Measurements from ENCODE around the gene MCC. TPM values are rescaled to one million over a fixed set of nuclear protein-coding genes. Genes with fewer than 3 reads are reported as not detected.
A peak's percentile ranks its signal among the peaks of the same experiment; 100 is the strongest.

MCC gene
- total RNA-seq, 2 experiments from 2014 or later: 3.8 to 4.4 TPM

DNA sequence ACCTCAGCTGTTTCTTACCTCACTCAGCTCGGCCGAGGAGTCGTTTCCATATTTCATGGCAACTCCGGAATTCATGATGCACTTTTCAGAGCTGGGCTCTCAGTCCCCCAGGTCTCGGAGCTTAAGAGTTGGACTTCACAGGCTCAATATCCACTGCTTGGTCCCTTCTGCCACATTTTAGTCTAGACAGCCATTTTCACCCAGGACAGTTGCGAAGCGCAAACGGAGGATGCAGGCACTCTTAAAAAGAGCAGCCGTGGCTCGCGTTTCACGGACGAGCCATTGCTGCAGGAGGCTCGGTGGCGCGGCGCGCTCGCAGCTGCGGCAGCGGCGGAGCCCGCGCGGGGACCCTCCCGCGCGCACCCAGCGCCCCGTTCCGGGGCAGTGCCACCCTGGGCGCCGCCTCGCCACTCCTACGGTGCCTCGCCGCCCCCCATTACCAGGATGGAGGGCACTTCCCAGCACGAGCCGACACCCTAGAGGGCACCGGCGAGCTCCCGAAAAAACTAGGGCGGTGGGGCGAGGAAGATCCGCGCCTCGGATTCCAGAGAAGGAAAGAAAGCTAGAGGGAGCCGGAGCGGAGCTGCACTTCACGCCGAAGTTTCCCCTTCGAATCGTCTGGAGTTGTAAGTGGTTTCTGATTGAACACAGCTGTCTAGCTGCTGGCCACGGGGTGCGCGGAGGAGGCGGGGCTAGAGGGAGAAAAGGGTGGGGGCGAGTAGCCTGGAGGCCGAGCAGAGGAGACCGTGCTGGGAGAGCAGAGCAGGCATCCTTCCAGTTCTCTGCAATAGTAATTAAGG lies 193.7 kb downstream of the MCC start:
- DNase-seq (peak; percentile 77), ATAC-seq (ENCODE audit: low read depth) (peak; percentile 90)
- no peaks in the 10 kb centered on the region for H3K9me3 Mint-ChIP-seq
- peak overlapping the region; percentile 71 for H3K27ac Mint-ChIP-seq
- no peaks in the 10 kb centered on the region for H3K36me3 Mint-ChIP-seq
- peaks cover 22% of the 10 kb centered on the region for H3K4me1 Mint-ChIP-seq
- peak overlapping the region; percentile 90 for H3K4me3 Mint-ChIP-seq
- peaks cover 60% of the 10 kb centered on the region for H3K27me3 Mint-ChIP-seq
- POLR2A ChIA-PET: interaction anchor here (0.9 to 1.1 kb wide), 2 partner anchors 318 to 588 kb away, joined by 3 to 4 read pairs; partner anchors contain the start of gene DCP2

DNA sequence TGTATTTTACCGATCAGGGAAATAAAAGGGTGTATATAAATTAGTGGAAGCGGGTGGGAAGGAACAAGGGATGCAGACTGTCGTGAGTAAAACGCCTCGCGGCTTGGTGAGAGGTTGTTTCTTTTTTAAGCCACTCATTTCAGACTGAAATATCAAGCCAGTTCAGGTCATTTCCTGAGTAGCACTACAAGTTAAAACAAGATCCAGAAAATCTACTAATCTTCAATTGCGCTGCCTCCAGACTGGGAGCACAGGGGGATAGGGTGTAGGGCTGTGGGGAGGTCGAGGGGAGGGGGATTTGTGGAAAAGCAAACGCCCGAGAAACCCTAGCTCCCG lies 194.3 kb downstream of the MCC start:
- no peaks in the 10 kb centered on the region for H3K9me3 Mint-ChIP-seq
- H3K4me3 Mint-ChIP-seq: peak overlapping the region; percentile 90
- POLR2A ChIA-PET: interaction anchor here (1.1 kb wide), 1 partner anchor 318 kb away, joined by 4 read pairs; the partner anchor contains the start of gene DCP2
- DNase-seq (no peak), ATAC-seq (ENCODE audit: low read depth) (peak; percentile 27)
- peak overlapping the region; percentile 71 for H3K27ac Mint-ChIP-seq
- H3K4me1 Mint-ChIP-seq: peaks cover 22% of the 10 kb centered on the region
- peaks cover 61% of the 10 kb centered on the region for H3K27me3 Mint-ChIP-seq
- H3K36me3 Mint-ChIP-seq: no peaks in the 10 kb centered on the region

DNA sequence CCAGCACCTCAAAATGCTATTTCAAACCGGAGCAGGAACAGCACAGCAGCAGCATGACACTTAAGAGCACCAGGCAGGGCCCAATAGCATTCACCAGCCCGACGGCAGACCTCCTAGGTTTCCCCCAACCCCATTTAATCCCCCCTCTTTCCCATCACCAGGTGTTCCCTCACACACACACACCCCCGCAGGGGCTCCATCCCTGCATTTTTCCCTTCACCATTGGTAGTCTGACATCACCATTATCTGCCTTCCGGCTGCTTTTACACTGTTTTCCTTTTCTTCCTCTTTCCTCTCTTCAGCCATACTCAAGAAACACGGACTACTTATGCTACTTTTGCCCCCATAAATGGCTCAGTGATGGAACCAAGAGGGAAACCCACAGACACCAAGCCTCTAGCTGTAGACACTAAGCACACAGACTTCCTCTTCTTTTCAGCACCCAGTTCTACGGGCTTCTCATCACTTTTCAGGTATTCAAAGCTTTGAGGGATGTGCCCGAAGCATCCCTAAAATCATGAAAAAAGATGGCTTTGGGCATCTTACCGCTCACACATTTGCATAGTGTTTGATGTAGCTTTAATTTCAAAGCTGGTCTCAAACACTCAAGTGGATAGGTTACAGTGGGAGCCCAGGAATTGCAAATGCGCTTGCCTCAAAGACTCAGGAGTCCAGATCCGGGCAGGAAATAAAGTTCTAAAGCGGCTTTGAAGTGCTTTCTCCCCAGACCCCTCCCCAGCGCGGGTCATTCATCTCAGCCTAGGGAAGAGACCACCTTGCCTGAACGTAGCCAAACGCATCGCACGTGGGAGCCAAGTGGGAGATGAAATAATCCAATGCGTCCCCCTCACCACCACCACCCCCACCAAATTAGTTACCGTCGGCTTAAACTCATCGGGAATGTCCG lies 194.9 kb downstream of the MCC start:
- DNase-seq: peak; percentile 29
- Mint-ChIP-seq H3K27me3 (peaks cover 58% of the 10 kb centered on the region), H3K27ac (no peak overlapping the region), H3K4me1 (peaks cover 22% of the 10 kb centered on the region), H3K36me3 (no peaks in the 10 kb centered on the region), H3K9me3 (no peaks in the 10 kb centered on the region), H3K4me3 (peak overlapping the region; percentile 90)
- no peak for ATAC-seq (ENCODE audit: low read depth)
- POLR2A ChIA-PET: no interaction called here

DNA sequence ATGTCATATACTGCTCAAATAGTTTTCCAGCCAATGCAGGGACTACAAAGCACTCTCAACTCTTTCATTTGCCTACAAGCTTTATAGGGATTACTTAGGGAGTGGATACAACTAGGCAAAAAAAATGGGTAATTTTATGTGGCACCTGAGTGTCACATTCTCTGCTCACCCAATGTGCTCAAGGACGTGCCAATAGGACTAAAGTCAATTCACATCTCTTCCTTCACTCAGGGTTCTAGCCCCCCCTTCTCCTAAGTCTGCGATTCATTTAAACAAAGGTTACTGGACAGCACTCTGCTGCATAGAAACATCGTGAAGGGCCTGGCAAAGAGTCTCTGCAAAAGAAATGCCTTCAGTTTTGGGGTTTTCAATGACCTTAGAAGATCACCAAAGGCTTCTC lies 195.8 kb downstream of the MCC start:
- Mint-ChIP-seq H3K4me3 (peak overlapping the region; percentile 90), H3K27ac (no peak overlapping the region)
- POLR2A ChIA-PET: no interaction called here

DNA sequence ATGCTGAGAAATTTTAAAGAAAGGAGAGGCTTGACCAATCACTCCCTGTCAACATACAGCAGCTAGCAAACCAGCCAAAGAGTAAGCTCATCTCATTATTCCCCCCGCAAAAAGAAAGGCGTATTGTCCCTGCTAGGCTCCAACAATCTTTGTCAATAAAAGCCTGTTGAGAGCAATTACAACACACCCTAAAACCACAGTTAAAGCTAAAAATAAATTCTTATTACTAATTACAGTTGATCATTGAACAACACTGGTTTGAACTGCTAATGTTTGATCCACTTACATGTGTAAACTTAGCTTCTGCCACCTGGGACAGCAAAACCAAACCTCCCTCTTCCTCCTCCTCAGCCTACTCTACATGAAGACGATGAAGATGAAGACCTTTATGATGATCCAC lies 204.7 kb downstream of the MCC start:
- Mint-ChIP-seq H3K27me3 (no peaks in the 10 kb centered on the region), H3K4me1 (no peaks in the 10 kb centered on the region), H3K27ac (no peak overlapping the region), H3K4me3 (no peak overlapping the region), H3K36me3 (no peaks in the 10 kb centered on the region), H3K9me3 (peaks cover 1% of the 10 kb centered on the region)
- POLR2A ChIA-PET: no interaction called here
- DNase-seq: no peak
- ATAC-seq (ENCODE audit: low read depth): no peak

More for the DNA sequence above, 195.8 kb downstream of the MCC start:
- H3K9me3 Mint-ChIP-seq: no peaks in the 10 kb centered on the region
- no peak for ATAC-seq (ENCODE audit: low read depth)
- no peak for DNase-seq
- H3K27me3 Mint-ChIP-seq: peaks cover 57% of the 10 kb centered on the region
- peaks cover 22% of the 10 kb centered on the region for H3K4me1 Mint-ChIP-seq
- H3K36me3 Mint-ChIP-seq: no peaks in the 10 kb centered on the region

DNA sequence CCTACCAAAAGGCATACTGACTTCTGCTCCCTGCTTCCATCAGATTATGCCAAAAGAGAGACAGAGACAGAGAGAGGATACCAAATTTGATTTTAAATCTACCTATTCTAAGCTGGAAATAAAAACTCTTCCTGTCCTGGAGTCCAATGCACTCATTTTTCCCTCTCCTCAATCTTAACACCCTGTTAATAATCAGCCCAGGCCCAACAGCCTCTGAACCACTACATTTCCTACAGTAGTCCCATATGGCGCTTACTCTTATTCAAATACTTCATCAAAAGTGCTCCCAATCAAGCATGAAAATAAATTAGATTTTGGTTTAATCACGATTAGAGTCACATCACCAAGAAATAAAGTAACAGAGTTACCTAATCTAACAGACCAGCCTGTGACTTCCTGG lies 205.8 kb downstream of the MCC start:
- H3K27ac Mint-ChIP-seq: no peak overlapping the region
- peaks cover 1% of the 10 kb centered on the region for H3K9me3 Mint-ChIP-seq
- no peak for ATAC-seq (ENCODE audit: low read depth)
- DNase-seq: no peak
- no peak overlapping the region for H3K4me3 Mint-ChIP-seq
- H3K4me1 Mint-ChIP-seq: no peaks in the 10 kb centered on the region
- no peaks in the 10 kb centered on the region for H3K36me3 Mint-ChIP-seq
- H3K27me3 Mint-ChIP-seq: no peaks in the 10 kb centered on the region
- POLR2A ChIA-PET: no interaction called here

DNA sequence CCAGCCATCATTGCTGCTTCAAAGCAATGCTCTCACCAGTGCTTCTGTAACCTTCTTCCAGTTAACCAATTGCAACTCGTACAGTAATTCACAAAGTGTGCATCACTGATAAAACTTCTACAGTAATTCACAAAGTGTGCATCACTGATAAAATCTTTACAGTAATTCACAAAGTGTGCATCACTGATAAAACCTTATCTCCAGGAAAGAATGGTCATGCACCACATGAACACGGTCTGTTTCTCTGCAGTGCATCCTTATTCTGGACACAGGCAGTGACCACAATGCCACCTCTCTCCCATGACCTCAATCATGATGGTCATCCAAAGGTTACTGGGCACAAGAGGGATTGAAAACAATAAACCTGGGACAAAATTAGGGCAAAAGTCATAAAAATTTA lies 207.1 kb downstream of the MCC start:
- DNase-seq (no peak), ATAC-seq (ENCODE audit: low read depth) (no peak)
- H3K9me3 Mint-ChIP-seq: peaks cover 1% of the 10 kb centered on the region
- no peaks in the 10 kb centered on the region for H3K36me3 Mint-ChIP-seq
- H3K27ac Mint-ChIP-seq: no peak overlapping the region
- no peaks in the 10 kb centered on the region for H3K27me3 Mint-ChIP-seq
- POLR2A ChIA-PET: no interaction called here
- H3K4me3 Mint-ChIP-seq: no peak overlapping the region
- peaks cover 1% of the 10 kb centered on the region for H3K4me1 Mint-ChIP-seq

DNA sequence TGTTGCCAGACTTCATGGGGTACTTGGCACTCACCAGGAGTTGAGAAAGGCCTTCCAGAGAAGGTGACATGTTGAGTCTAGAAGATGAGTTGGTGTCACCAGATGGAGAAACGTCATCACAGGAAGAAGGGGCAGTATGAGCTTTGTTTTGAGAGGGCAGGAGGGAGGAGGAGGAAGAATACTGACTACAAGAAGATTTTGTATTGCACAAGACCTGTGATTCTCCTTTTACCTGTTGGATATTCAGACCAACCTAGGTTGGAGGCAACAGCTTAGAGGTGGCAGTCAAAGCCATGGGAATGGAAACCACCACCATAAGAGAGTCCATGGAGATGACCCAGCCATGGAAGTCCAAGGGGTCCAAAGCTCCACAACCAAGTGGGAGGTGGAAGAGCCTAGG lies 207.7 kb downstream of the MCC start:
- DNase-seq: no peak
- H3K4me3 Mint-ChIP-seq: no peak overlapping the region
- POLR2A ChIA-PET: no interaction called here
- H3K36me3 Mint-ChIP-seq: no peaks in the 10 kb centered on the region
- H3K27ac Mint-ChIP-seq: no peak overlapping the region
- peaks cover 1% of the 10 kb centered on the region for H3K4me1 Mint-ChIP-seq
- H3K27me3 Mint-ChIP-seq: no peaks in the 10 kb centered on the region
- ATAC-seq (ENCODE audit: low read depth): no peak
- peaks cover under 1% of the 10 kb centered on the region for H3K9me3 Mint-ChIP-seq

DNA sequence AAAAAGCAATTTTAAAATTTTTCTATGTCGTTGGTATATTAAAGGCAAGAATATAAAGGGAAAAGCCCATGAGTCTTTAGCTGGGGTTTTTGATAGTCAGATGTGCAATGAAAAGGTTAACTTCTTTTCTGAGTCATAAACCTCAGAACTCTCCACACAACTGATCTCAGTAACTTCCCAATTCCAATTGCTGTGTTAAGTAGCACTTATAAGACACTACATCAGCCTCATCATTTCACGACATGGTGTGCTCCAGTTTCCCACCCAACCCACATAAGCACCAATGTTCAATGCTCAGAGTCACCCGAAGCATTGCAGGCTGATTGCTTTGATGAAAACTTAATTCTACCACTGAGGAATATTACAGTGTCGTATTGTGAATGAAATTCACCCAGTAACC lies 209.3 kb downstream of the MCC start:
- ATAC-seq (ENCODE audit: low read depth): no peak

DNA sequence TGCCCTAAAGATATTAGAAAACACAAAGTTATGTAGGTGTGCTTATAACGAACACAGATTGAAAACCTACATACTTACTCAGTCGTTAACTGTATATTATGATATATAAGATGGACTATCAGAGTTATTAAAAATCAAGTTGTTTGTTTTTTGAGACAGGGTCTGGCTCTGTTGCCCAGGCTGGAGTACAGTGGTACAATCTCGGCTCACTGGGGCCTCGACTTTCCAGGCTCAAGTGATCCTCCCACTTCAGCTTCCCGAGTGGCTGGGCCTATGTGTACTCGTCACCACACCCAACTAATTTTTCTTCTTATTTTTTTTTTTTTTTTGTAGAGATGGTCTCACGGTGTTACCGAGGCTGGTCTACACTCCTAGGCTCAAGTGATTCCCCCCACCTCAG lies 211.8 kb downstream of the MCC start:
- H3K27ac Mint-ChIP-seq: no peak overlapping the region
- POLR2A ChIA-PET: no interaction called here
- no peak overlapping the region for H3K4me3 Mint-ChIP-seq
- H3K27me3 Mint-ChIP-seq: peaks cover 2% of the 10 kb centered on the region
- H3K36me3 Mint-ChIP-seq: no peaks in the 10 kb centered on the region
- ATAC-seq (ENCODE audit: low read depth) (no peak), DNase-seq (no peak)
- peaks cover 9% of the 10 kb centered on the region for H3K4me1 Mint-ChIP-seq
- no peaks in the 10 kb centered on the region for H3K9me3 Mint-ChIP-seq

More for the DNA sequence above, 209.3 kb downstream of the MCC start:
- no peaks in the 10 kb centered on the region for H3K27me3 Mint-ChIP-seq
- H3K36me3 Mint-ChIP-seq: no peaks in the 10 kb centered on the region
- no peak for DNase-seq
- H3K4me3 Mint-ChIP-seq: no peak overlapping the region
- no peaks in the 10 kb centered on the region for H3K9me3 Mint-ChIP-seq
- H3K27ac Mint-ChIP-seq: no peak overlapping the region
- H3K4me1 Mint-ChIP-seq: peaks cover 3% of the 10 kb centered on the region
- POLR2A ChIA-PET: no interaction called here

DNA sequence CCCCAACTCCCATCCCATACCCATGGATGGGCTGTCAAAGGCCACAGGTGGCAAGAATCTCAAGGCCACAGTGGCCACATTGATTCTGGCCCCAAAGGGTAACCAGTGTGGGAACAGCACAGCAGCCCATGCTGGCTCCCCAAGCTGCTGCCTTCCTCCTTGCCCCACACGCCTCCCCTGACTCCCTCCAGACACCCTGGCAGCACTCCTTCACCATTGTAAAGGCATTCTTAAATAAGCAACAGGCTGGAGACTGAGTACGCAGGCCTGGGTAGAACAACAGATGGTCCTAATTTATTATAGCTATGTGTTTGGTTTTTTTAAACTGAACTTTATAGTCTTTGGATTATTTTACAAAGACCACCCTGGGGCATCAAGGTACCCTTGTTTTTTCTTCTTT lies 212.3 kb downstream of the MCC start:
- Mint-ChIP-seq H3K27me3 (peaks cover 2% of the 10 kb centered on the region), H3K4me3 (no peak overlapping the region), H3K27ac (no peak overlapping the region), H3K4me1 (peaks cover 9% of the 10 kb centered on the region), H3K9me3 (no peaks in the 10 kb centered on the region), H3K36me3 (no peaks in the 10 kb centered on the region)
- ATAC-seq (ENCODE audit: low read depth) (no peak), DNase-seq (no peak)
- POLR2A ChIA-PET: no interaction called here

DNA sequence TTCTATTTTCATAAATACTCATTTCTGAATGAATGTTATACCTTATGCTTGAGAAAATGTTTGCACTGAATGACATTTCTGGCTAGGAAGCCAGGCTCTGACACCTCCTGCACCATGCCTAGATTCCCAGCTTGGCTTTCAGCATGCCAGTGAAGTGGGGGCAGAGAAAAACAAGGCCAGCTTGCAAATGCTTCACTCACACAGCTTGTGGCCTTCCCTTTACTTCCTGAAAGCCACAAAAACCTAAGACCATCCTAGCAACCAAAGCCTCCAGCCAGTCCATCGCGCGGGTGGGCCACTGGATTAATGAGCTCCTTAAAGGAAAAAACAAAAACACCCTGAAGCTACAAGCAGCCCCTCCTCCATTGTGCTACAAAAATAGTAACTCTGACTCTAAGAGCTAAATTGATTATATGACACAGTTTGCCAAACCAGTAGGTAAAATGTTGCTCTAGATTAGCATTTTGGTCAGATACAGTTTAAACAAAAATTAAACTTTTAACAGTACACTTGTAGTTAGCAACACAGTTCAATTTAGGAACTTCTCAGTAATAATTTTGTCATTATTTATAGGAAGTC lies 213.3 kb downstream of the MCC start:
- no peaks in the 10 kb centered on the region for H3K36me3 Mint-ChIP-seq
- peaks cover 2% of the 10 kb centered on the region for H3K27me3 Mint-ChIP-seq
- H3K4me1 Mint-ChIP-seq: peaks cover 9% of the 10 kb centered on the region
- H3K4me3 Mint-ChIP-seq: no peak overlapping the region
- POLR2A ChIA-PET: no interaction called here
- no peak overlapping the region for H3K27ac Mint-ChIP-seq
- ATAC-seq (ENCODE audit: low read depth) (no peak), DNase-seq (no peak)
- no peaks in the 10 kb centered on the region for H3K9me3 Mint-ChIP-seq

DNA sequence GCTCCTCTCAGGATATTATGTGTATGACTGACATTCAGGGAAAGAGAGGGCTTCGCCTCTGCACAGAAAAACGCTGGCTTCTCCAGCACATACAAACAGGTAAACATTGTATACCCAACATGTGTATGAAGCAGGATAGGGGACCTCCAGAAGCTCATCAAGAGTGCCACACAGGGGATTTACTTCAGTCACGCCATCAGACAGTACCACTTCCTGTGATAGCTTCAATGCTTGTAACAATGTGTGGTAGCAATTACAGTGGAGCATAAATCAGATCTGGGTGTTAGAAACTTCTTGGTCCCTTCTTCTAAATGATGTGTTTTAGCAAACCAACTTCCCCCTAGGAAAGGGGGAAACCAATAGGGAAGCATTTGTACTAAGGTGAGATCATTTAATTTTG lies 214.3 kb downstream of the MCC start:
- Mint-ChIP-seq H3K9me3 (no peaks in the 10 kb centered on the region), H3K36me3 (no peaks in the 10 kb centered on the region), H3K4me3 (no peak overlapping the region), H3K27me3 (peaks cover 2% of the 10 kb centered on the region), H3K4me1 (peaks cover 12% of the 10 kb centered on the region), H3K27ac (peak overlapping the region; percentile 42)
- peak; percentile 94 for ATAC-seq (ENCODE audit: low read depth)
- no peak for DNase-seq
- POLR2A ChIA-PET: interaction anchor here (0.5 kb wide), 1 partner anchor 34 kb away, joined by 5 read pairs; no protein-coding TSS in a partner anchor

Measured in activated naive CD8-positive, alpha-beta T cell treated with anti-CD3 and anti-CD28 coated beads, Interleukin-2, amount 10 ng/mL, durations not matched to agents 7 days and 5 days (primary cell).